ENCODE results near the gene SUGP1.

The SUGP1 gene

DNA sequence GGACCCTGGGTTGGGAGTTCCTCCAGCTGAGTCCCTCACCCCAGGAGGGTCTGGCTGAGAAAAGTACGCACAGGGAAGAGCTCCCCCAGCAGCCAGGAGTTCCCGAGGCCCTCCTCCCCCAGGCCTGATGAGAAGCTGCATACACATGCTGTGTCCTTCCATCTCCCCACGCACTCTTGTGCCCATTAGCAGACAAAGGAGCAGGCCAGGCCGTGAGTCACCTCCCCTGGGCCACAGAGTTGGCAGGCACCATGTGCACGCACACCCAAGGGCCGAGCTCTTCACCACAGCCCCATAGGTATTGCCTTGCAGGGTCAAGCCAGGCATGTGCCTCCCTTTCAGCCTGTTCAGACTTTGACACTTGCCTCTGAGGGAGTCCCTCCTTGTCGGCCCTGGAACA lies 17.8 kb upstream of the SUGP1 start:
- DNase-seq = no peak

- no peak for DNase-seq
Measured at GRCh38 chr19:19337120-19337519, 16.8 kb upstream of the SUGP1 start.

DNA sequence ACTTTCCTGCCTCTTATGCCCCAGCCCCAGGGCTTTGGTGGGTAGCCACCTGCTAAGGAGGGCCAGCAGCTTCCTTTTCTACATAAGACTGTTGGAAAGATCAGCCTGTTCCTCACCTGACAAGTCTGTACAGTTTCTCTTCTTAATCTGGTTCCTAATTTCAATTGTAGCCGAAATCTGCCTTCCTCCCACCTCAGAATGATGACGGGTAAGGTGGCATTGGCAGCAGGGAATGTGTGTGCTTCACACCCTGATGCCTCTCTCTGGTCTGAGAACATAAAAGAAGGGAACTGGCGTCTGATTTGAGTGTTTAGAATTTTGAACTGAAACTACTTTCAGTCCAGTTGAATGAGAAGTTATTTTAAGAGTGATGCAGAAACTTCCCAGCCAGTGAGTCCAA lies 16.3 kb upstream of the SUGP1 start:
- DNase-seq = no peak

DNA sequence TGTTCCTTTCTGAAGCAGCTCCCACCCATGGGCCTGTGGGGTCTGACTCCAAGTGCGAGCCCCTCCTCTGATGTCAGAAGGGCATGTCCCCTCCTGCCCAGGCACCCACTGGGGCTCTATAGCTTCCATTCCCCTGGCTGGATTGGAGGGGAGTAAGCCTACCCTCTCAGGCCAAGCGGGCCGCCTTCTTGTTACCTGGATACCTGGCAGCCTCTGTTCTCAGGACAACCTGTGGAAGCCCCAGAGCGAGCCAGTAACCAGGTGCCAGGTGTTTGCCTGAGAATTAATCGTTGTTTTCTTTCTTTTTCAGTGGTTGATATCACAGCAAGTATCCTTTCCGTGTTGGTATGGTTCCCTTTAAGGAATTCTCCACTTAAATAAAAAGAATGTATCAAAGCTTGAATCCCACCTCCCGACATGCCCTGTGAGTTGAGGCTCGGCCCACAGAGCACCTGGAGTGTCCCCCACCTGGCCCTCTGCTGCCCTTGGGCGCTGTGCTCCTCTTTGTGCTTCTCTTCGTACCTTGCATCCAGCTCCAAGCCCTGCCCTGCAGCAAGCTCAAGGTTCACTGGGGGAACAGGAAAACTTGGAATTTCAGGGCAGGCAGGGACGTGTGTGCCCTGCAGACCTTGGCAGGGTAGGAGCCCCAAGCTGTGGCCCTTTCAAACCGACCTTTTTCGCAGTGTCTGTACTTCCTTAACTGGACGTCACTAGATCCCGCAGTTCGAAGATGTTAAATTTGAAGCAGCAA lies 15.3 kb upstream of the SUGP1 start:
- no peak for DNase-seq

GRCh38 chr19:19334989-19335344 lies 14.7 kb upstream of the SUGP1 start:
- no peak for DNase-seq

DNA sequence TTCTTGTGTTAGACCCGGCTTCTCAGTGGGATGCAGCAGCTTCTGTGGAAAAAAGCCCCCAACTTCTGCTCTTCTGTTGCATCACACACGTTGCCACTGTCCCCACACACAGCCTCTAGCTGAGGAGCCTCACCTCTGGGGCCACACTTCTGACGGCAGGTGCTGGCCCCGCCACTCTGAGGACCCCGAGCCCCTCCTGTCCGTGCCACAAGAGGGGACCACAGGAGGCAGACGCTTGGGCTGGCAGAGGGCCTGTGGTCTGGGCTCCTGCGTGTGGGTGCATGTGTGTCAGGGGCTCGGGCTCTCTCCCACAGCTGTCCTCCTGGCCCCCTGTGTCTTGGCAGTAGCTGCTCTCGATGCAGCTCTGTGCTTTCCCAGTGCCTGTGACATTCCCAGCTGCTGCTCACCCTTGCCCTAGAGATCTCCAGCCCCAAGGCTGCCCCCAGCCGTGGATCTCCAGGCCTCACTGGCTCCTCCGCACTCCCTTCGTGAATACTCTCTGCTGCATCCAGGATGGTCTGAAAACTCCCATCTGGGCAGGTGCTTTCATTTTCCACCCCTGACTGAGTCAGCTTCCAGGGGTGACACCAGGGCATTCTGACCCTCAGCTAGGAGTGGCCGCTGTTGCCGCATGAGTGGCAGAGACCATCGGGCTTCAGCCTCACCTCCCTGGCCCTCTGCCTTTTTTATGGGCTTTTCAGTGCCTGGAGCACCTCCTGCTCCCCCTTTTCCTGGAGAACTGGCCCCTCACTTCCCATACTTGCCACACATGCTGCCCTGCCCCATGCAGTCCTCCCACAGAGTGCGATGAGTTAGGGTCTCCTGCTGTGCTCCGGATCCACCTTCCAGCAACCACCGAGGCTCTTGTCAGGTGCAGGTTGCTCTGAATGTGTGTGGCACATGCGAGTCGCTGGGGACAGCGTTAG lies 14.0 kb upstream of the SUGP1 start:
- no peak for DNase-seq

GRCh38 chr19:19329126-19329525 lies 8.8 kb upstream of the SUGP1 start:
- DNase-seq = no peak

GRCh38 chr19:19327672-19328071 lies 7.4 kb upstream of the SUGP1 start:
- DNase-seq = no peak

DNA sequence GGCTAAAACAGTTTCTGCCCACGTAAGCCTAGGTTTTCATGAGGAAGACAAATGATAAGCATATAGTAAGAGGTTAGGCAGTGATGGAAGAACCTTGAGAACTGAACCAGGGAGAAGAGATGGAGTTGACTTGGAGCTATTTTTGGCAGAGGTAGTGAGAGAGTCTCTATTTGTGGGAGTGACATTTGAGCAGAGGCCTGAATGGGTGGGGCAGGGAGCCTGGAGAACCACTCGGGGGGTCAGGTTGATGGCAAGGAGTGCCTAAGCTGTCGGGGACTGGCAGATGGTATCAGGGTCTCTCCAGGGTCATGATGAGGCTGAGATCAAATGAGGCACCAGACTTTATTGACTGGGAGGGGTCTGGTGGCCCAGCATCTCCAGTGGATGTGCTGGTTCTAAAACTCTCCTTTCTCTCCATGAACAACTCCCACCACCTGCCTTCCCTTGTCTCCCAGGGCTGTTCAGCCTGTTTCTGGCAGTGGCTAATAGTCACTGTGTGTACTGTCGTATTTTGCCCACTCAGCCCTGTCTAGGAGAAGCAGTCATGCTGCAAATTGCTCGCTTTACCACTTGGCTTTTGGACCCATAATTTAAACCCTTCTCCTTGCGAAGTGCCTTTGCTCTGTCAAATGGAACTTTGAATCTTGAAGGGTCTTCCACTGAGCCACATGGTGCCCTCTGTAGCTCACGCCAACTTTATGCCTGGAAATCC lies 3.9 kb upstream of the SUGP1 start:
- DNase-seq = no peak

- no peak for DNase-seq
Measured at GRCh38 chr19:19321141-19321577, 850 bp upstream of the SUGP1 start.

- no peak for DNase-seq
Measured at GRCh38 chr19:19319732-19320360, 463 bp downstream of the SUGP1 start.

GRCh38 chr19:19316082-19316481 lies 4.2 kb downstream of the SUGP1 start:
- DNase-seq = no peak

- no peak for DNase-seq
Measured at GRCh38 chr19:19315444-19315843, 4.9 kb downstream of the SUGP1 start.

DNA sequence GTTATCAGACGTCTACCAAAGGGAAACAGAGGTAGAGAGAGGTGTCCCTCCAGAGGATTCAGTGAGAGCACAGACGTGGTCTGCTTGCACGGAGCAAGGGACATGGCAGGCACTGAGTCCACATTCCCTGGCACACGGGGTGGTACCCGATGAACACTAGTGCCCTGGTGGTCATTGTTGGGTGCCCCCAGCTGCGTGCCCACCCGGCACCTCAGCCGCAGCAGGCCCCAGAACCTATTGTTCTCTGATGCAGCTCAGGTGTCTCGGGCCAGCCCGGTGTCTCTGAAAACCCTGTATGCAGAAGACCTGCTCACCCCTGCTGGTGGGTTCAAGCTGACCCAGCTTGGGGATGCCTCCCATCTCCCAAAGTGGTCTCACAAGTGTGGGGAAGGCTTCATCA lies 11.9 kb downstream of the SUGP1 start:
- DNase-seq = no peak

DNA sequence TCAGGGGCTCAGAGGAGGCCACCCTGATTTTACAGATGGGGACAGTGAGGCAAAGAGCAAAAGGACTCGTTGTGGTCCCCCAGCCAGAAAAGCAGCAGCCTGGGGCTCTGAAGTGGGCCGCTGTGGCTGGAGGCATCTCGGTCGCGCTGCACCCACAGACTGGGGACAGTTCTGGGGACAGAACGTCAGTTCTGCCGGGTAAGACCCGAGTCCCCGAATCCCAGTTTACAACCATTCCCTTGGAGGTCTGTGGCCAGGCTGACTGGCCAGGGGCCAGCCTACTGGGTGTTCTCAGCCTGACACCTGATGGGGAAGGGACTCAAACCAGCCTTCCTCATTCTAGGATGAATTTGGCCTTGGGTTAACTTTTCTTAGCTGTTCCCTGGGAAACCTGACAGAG lies 14.1 kb downstream of the SUGP1 start:
- DNase-seq = no peak

GRCh38 chr19:19305696-19306095 lies 14.6 kb downstream of the SUGP1 start:
- DNase-seq = no peak

- DNase-seq = no peak
Measured at GRCh38 chr19:19305066-19305465, 15.2 kb downstream of the SUGP1 start.

- DNase-seq = no peak
Measured at GRCh38 chr19:19304186-19304965, 15.9 kb downstream of the SUGP1 start.

DNA sequence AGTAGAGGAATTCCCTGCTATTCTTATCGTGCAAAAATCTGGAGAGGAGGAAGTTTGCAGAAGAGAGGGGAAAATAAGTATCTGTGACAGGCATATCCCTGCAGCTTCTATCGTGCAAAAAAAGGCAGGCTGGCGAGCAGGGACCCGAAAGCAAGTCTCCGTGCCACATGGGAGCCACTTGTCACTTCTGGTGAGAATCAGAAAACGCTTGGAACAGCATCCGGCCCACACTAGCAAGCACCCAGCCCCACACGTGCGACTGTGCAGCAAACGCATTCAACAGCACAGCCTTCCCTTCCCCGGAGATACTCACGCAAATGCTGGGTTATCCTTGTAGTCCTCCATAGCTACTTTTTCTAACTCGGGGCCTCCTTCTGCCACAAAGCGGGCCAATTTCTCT lies 16.9 kb downstream of the SUGP1 start:
- DNase-seq = no peak

DNA sequence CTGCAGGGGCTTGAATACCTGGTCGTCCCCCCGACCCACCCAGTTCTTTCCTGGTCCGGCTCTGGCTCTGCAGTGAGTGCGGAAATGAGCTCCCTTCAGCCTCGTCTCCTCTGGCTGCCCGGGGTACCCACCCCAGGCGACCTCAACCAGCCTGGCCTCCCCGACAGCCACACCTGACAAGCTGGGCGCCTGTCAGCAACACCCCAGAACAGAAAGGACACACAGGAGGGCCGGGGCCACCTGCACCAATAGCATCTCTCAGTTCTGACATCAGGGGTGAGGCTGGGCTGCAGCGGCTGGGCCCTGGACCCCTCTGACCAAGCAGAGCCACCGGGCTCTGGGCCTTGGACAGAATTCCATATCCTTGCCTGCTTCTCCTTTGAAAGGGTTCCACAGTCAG lies 19.7 kb downstream of the SUGP1 start:
- no peak for DNase-seq

GRCh38 chr19:19297759-19298158 lies 22.6 kb downstream of the SUGP1 start:
- no peak for DNase-seq

- DNase-seq = no peak
Measured at GRCh38 chr19:19296953-19297689, 23.2 kb downstream of the SUGP1 start.

Data from activated CD8-positive, alpha-beta memory T cell treated with anti-CD3 and anti-CD28 coated beads, Interleukin-2, amount 50 U/mL, for 4 hours (primary cell).